H1 (cell line): ENCODE data around the gene TXNDC2. TPM values are rescaled to one million over a fixed set of nuclear protein-coding genes. Genes with fewer than 3 reads are reported as not detected.
A peak's percentile ranks its signal among the peaks of the same experiment; 100 is the strongest.

Source experiments
- CTCF ChIA-PET: fragments of 300-600 bp; sonication (Branson Sonifier 250); formaldehyde crosslinking; loops from one replicate; lab custom pipeline; 2021; ENCODE audit not compliant: partially characterized antibody; lab: Charles Lee
- POLR2A ChIA-PET: fragments of 300-600 bp; sonication (Branson Sonifier 250); formaldehyde crosslinking; loops from one replicate; lab custom pipeline; 2021; ENCODE audit warnings: inconsistent platforms; ENCODE audit not compliant: partially characterized antibody; lab: Charles Lee
- DNase-seq, 2 experiments: peaks; one replicate each; pipeline versions ENCODE4 v3.0.0 to v3.0.0-alpha.2; 2010 to 2022; ENCODE audit warnings: low spot score in 2 of 2, low read depth in 1 of 2, mixed read lengths in 1 of 2
- FAIRE-seq: peaks from 2 replicates; lab custom pipeline; 2011; peaks lifted over from hg19 to GRCh38; lab: Jason Lieb, UNC
- H2AFZ ChIP-seq: 2 replicates; pipeline ENCODE4 v1.8.1; 2012; ENCODE audit warnings: low read length, inconsistent platforms
- H2AK5ac ChIP-seq: 2 replicates; pipeline ENCODE4 v1.6.1; 2013; ENCODE audit warnings: low read depth, low read length
- H2BK120ac ChIP-seq: replicated peaks from 2 replicates; pipeline ENCODE3; 2013; ENCODE audit warnings: low read depth, low read length, inconsistent platforms
- H2BK12ac ChIP-seq: 2 replicates; pipeline ENCODE4 v1.6.1; 2013; ENCODE audit warnings: low read depth, low read length
- H2BK15ac ChIP-seq: 2 replicates; pipeline ENCODE4 v1.6.1; 2013; ENCODE audit warnings: low read length
- H2BK20ac ChIP-seq: 2 replicates; pipeline ENCODE4 v1.6.1; 2013; ENCODE audit warnings: low read length
- H2BK5ac ChIP-seq: 2 replicates; pipeline ENCODE4 v1.6.1; 2013; ENCODE audit warnings: low read depth, low read length
- H3K14ac ChIP-seq: 2 replicates; pipeline ENCODE4 v1.6.1; 2013; ENCODE audit warnings: inconsistent platforms; ENCODE audit not compliant: insufficient read length
- H3K18ac ChIP-seq: 2 replicates; pipeline ENCODE4 v1.6.1; 2013; ENCODE audit warnings: low read length; ENCODE audit errors: extremely low read depth
- H3K23ac ChIP-seq: 2 replicates; pipeline ENCODE4 v1.6.1; 2013; ENCODE audit warnings: inconsistent platforms; ENCODE audit not compliant: insufficient read length
- H3K23me2 ChIP-seq: 2 replicates; pipeline ENCODE4 v1.6.1; 2013; ENCODE audit warnings: low read depth, low read length
- H3K27ac ChIP-seq: 2 replicates; pipeline ENCODE4 v1.6.1; 2011; ENCODE audit warnings: low read depth, low read length, inconsistent platforms
- H3K27me3 ChIP-seq, 4 experiments: replicated peaks in 1 of 4; 1 replicate in 1 of 4; 2 replicates in 3 of 4; pipeline versions ENCODE4 v1.6.1 to v1.8.1; 2011 to 2013; ENCODE audit warnings: low read length in 3 of 4, mild to moderate bottlenecking in 3 of 4, inconsistent platforms in 2 of 4, mixed read lengths in 2 of 4, moderate library complexity in 1 of 4; ENCODE audit not compliant: control insufficient read depth in 3 of 4, insufficient read depth in 3 of 4; ENCODE audit errors: extremely low read depth in 1 of 4
- H3K36me3 ChIP-seq, 4 experiments: 2 replicates each; pipeline versions ENCODE4 v1.6.1 to v1.8.1; 2011 to 2013; ENCODE audit warnings: mild to moderate bottlenecking in 4 of 4, low read length in 3 of 4, moderate library complexity in 2 of 4, control low read depth in 1 of 4, inconsistent platforms in 1 of 4; ENCODE audit not compliant: insufficient read depth in 4 of 4, control insufficient read depth in 2 of 4
- H3K4ac ChIP-seq: replicated peaks from 2 replicates; pipeline ENCODE3; 2013; ENCODE audit warnings: low read length, low read depth, mixed read lengths, inconsistent platforms; ENCODE audit not compliant: insufficient read length
- H3K4me1 ChIP-seq, 4 experiments: replicated peaks in 1 of 4; 1 replicate in 1 of 4; 2 replicates in 3 of 4; pipeline versions ENCODE4 v1.6.1 to v1.8.1; 2011 to 2013; ENCODE audit warnings: low read length in 3 of 4, inconsistent platforms in 2 of 4, mixed read lengths in 1 of 4; ENCODE audit not compliant: insufficient read depth in 4 of 4, control insufficient read depth in 3 of 4
- H3K4me2 ChIP-seq, 2 experiments: 2 replicates each; pipeline versions ENCODE4 v1.6.1 to v1.8.1; 2011 to 2013; ENCODE audit warnings: low read depth in 2 of 2, low read length in 2 of 2, control low read depth in 1 of 2, inconsistent platforms in 1 of 2, mild to moderate bottlenecking in 1 of 2; ENCODE audit not compliant: insufficient read depth in 1 of 2
- H3K4me3 ChIP-seq, 4 experiments: fragments of 200-600, 300-600 bp in 1 of 4; sonication (generic), shearing (Covaris generic), sonication (Bioruptor Twin) in 1 of 4; 2 replicates each; pipeline versions ENCODE4 v1.5.1 to v1.8.1; 2011 to 2016; ENCODE audit warnings: low read length in 4 of 4, low read depth in 3 of 4, control low read depth in 2 of 4, inconsistent platforms in 2 of 4, mild to moderate bottlenecking in 2 of 4, mixed read lengths in 1 of 4, moderate library complexity in 1 of 4; ENCODE audit not compliant: insufficient read depth in 2 of 4; ENCODE audit errors: extremely low read depth in 1 of 4
- H3K56ac ChIP-seq: replicated peaks from 2 replicates; pipeline ENCODE3; 2013; ENCODE audit warnings: low read depth, mild to moderate bottlenecking, mixed read lengths, low read length, inconsistent platforms; ENCODE audit not compliant: insufficient read length
- H3K79me1 ChIP-seq: 2 replicates; pipeline ENCODE4 v1.6.1; 2013; ENCODE audit warnings: low read depth, low read length, control low read depth
- H3K79me2 ChIP-seq, 2 experiments: 2 replicates each; pipeline versions ENCODE4 v1.6.1 to v1.8.1; 2012 to 2013; ENCODE audit warnings: low read length in 2 of 2, mild to moderate bottlenecking in 2 of 2, inconsistent platforms in 1 of 2; ENCODE audit not compliant: insufficient read depth in 2 of 2, control insufficient read depth in 1 of 2
- H3K9ac ChIP-seq, 4 experiments: replicated peaks in 1 of 4; 1 replicate in 1 of 4; 2 replicates in 3 of 4; pipeline versions ENCODE4 v1.6.1 to v1.8.1; 2011 to 2013; ENCODE audit warnings: low read depth in 3 of 4, low read length in 3 of 4, control low read depth in 2 of 4, mild to moderate bottlenecking in 2 of 4, moderate library complexity in 2 of 4, inconsistent platforms in 1 of 4; ENCODE audit errors: extremely low read depth in 1 of 4
- H3K9me3 ChIP-seq, 2 experiments: 2 replicates each; pipeline versions ENCODE4 v1.6.1 to v1.8.1; 2012 to 2013; ENCODE audit warnings: mild to moderate bottlenecking in 2 of 2, moderate library complexity in 2 of 2, control low read depth in 1 of 2, inconsistent platforms in 1 of 2, low read depth in 1 of 2, low read length in 1 of 2, mixed read lengths in 1 of 2; ENCODE audit not compliant: insufficient read depth in 2 of 2
- H4K20me1 ChIP-seq, 2 experiments: replicated peaks in 1 of 2; 2 replicates each; pipeline versions ENCODE3 to v1.8.1; 2011 to 2013; ENCODE audit warnings: inconsistent platforms in 2 of 2, low read length in 2 of 2, mild to moderate bottlenecking in 1 of 2; ENCODE audit not compliant: insufficient read depth in 2 of 2, control insufficient read depth in 1 of 2
- H4K5ac ChIP-seq: 2 replicates; pipeline ENCODE4 v1.6.1; 2013; ENCODE audit warnings: low read length, low read depth, mixed read lengths, inconsistent platforms; ENCODE audit not compliant: insufficient read length
- H4K8ac ChIP-seq: 2 replicates; pipeline ENCODE4 v1.8.0; 2013; ENCODE audit warnings: mild to moderate bottlenecking, moderate library complexity, low read length, inconsistent platforms; ENCODE audit not compliant: insufficient read depth; ENCODE audit errors: extremely low read depth
- H4K91ac ChIP-seq: replicated peaks from 2 replicates; pipeline ENCODE3; 2013; ENCODE audit warnings: low read length, mixed read lengths, inconsistent platforms; ENCODE audit not compliant: insufficient read length
- POLR2A ChIP-seq, 2 experiments: IDR thresholded peaks; 1 replicate in 1 of 2; 2 replicates in 1 of 2; pipeline ENCODE4 v1.6.1; 2011; ENCODE audit warnings: low read depth in 2 of 2, low read length in 2 of 2, mild to moderate bottlenecking in 2 of 2; ENCODE audit errors: control extremely low read depth in 1 of 2
- RBBP5 ChIP-seq: IDR thresholded peaks from 2 replicates; pipeline ENCODE4 v1.7.1; 2012; ENCODE audit warnings: low read depth, mild to moderate bottlenecking, inconsistent platforms, low read length, moderate library complexity, borderline replicate concordance
- SUZ12 ChIP-seq: fragments of 200-600 bp; sonication (generic); IDR thresholded peaks from 2 replicates; pipeline ENCODE4 v1.6.1; 2012; ENCODE audit warnings: mild to moderate bottlenecking, inconsistent platforms, low read length, moderate library complexity, mixed read lengths
- TAF7 ChIP-seq: optimal IDR thresholded peaks from 2 replicates; pipeline ENCODE3; 2011; ENCODE audit warnings: low read depth, mild to moderate bottlenecking, inconsistent platforms, low read length, moderate library complexity, borderline replicate concordance
- WGBS, 2 experiments: shearing (Covaris generic) in 1 of 2; methylation state at CpG; one replicate each; pipeline versions ENCODE4 v1.1.6 to v1.1.7; 2013 to 2015; ENCODE audit warnings: low lambda C conversion rate in 2 of 2, mixed read lengths in 2 of 2, inconsistent platforms in 1 of 2, low coverage in 1 of 2, missing lambda C conversion rate in 1 of 2; ENCODE audit not compliant: insufficient replicate concordance in 2 of 2, insufficient coverage in 1 of 2, insufficient read length in 1 of 2; ENCODE audit errors: extremely low coverage in 1 of 2, missing lambda C conversion rate in 1 of 2; 5-methylcytosine and 5-hydroxymethylcytosine counted together
- polyA plus RNA-seq, 7 experiments: library from polyadenylated mRNA; depleted of rRNA in 3 of 7; stranded (reverse) in 5 of 7; unstranded in 2 of 7; fragments of >200 nt in 5 of 7; fragments of 200-250 nt in 2 of 7; gene quantifications; 1 replicate in 5 of 7; 2 replicates in 1 of 7; 4 replicates in 1 of 7; pipeline versions ENCODE4 v1.2.1 to v1.2.3, GENCODE V29; 2011 to 2013; ENCODE audit warnings: missing spikeins in 2 of 7, mixed read lengths in 2 of 7
- total RNA-seq: library from RNA; stranded (reverse); fragmentation: NEBNext Ultra II Directional; extraction: Animal tissue kit (Norgen Biotek cat#: 25700); gene quantifications from 2 replicates; pipeline ENCODE4 v1.2.1, GENCODE V29; 2021

The TXNDC2 gene
- total and polyA plus RNA-seq, 2 of the 8 experiments (the other 6 are each of a cell fraction or from before 2014, with no cell fraction given) = 0.09 TPM; not detected in 1

GRCh38 chr18:9839211-9839610 is 46.6 kb upstream of the TXNDC2 start:
- Histone ChIP-seq H4K91ac (no peak overlapping the region), H3K36me3 (no peaks in the 10 kb centered on the region), H3K9ac (no peak overlapping the region), H3K27ac (peak overlapping the region; percentile 54; the same call in 1 of the 2 replicates), H3K23me2 (no peaks in the 10 kb centered on the region), H2BK12ac (peak overlapping the region; percentile 56), H3K4ac (peak overlapping the region; percentile 28), H3K18ac (no peak overlapping the region; the same call in 1 of the 2 replicates), H2AK5ac (peak overlapping the region; percentile 78; the same call in 1 of the 2 replicates), H3K4me2 (no peak overlapping the region), H3K4me1 (peaks cover 13 to 37% (median 15%) of the 10 kb centered on the region in 4 experiments), H2AFZ (no peak overlapping the region), H4K20me1 (no peaks in the 10 kb centered on the region), H2BK120ac (no peak overlapping the region), H3K14ac (no peak overlapping the region), H4K5ac (no peak overlapping the region), H3K79me2 (no peaks in the 10 kb centered on the region), H3K56ac (no peak overlapping the region), H3K4me3 (no peak overlapping the region), H2BK5ac (peak overlapping the region; percentile 23; the same call in 1 of the 2 replicates), H2BK20ac (peak overlapping the region; percentile 82; the same call in 1 of the 2 replicates), H2BK15ac (peak overlapping the region; percentile 25; the same call in 1 of the 2 replicates), H4K8ac (no peak overlapping the region), H3K23ac (no peak overlapping the region), H3K9me3 (no peaks in the 10 kb centered on the region), H3K27me3 (no peaks in the 10 kb centered on the region), H3K79me1 (peaks cover 3% of the 10 kb centered on the region)
- TF ChIP-seq POLR2A (IDR thresholded peaks at IDR 0.05; ENCODE audit: control extremely low read depth in 1 of 2, low read depth in 2 of 2, low read length in 2 of 2) (no peak), TAF7 (no peak), RBBP5 (no peak), SUZ12 (no peak)
- WGBS, 2 experiments = 92% methylated on average over 8 of the region's 8 CpGs; no CpG with 5 or more reads in 1 of the 2 experiments
- FAIRE-seq = no peak
- POLR2A ChIA-PET = no interaction called here
- DNase-seq = no peak
- CTCF ChIA-PET = interaction anchor here (0.6 to 1.3 kb wide), 3 partner anchors 8 to 30 kb away, joined by 3 read pairs; no protein-coding TSS in a partner anchor
